Inferior parietal cortex (tissue), 1 donor: ENCODE results near the gene MAN1A1.
"Not testable (repeated sequence)": the region's sequence is repeated elsewhere in the genome, so short reads cannot be mapped to it uniquely, and the experiment has no call there.

Source experiments
- DNase-seq: peaks from one replicate; pipeline ENCODE4 v3.0.0-alpha.2; 2016; ENCODE audit errors: extremely low spot score

Gene MAN1A1

DNA sequence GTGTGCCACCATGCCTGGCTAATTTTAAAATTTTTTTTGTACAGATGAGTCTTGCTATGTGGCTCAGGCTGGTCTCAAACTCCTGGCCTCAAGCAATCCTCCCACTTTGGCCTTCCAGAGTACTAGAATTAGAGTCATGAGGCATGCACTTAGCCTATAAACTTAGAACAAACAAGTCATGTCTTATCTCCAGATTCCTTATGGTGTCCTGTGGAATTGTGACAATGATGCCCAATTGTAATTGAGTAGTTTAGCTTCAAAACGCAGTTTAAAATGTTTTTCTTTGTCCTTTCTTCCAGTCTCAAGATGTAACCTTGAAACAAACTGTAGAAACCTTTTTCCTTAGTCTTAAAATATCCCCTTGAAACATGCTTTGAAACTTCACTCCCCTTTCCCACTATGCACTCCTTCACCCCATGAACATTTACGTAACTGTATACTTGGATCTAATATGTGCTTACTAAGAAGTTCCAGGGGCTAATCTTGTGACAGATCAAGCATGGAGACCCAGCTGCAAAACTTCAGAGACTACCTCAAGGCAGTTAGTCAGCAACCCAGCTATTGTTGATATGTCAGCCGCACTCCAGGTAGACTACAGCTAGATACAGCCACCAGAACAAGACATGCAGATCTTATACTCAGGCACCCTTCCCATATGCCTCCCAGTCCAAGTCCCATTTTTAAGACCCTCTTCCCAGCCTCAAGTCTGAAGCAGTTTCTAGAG, 46.2 kb downstream of the MAN1A1 start:
- no peak for DNase-seq

DNA sequence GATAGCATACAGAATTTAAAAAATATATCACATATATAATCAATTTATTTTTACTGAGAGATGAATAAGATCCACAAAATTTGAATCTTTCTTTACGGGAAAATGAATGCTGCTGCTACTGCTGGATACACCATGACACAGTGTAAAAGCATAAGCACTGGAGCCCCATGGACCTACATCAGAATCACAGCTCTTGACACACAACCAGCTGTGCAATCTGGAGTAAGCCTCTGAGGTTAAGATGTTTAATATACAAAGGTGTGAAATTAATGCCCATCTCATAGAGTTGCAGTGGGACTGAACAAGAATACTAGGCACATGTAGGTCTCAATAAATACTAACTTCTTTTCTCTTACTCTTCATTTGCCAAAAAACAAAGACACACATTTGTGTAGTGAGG, 48.1 kb downstream of the MAN1A1 start:
- no peak for DNase-seq

DNA sequence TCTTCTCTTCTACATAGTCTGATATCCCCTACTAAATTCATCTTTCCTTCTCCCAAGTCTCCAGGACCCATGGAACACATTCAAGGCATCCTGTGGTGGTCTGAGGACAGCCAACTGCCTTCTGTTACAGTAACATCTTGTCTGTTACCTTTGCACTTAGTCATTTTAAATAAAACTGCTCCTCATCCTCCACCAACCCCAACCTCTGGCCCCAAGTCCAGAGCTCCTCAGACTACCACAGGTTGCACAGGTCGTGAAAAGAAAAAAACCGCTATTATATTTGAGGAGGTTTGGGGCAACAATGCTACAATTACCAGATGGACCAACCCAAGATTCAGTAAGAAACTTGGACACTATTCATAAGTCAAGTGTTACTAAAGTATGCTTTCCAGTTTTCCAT, 49.9 kb downstream of the MAN1A1 start:
- DNase-seq = no peak

DNA sequence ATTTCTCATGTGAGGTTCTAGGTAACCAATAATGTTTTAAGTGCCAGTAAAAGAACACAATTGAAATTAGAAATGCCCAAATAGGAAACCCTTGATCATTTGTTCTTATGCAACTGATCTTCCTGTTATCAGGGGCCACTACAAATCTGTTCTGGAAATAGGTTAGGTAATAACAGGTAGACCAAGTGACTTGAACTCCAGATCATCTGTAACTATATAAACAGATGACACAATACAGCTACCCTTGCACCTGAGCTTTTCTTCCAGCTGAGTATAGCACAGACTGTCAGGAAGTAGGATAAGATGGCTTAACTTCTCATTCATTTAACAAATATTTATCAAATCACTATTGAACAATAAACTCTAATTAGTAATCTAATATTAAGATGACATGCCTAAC, 52.5 kb downstream of the MAN1A1 start:
- DNase-seq = no peak

DNA sequence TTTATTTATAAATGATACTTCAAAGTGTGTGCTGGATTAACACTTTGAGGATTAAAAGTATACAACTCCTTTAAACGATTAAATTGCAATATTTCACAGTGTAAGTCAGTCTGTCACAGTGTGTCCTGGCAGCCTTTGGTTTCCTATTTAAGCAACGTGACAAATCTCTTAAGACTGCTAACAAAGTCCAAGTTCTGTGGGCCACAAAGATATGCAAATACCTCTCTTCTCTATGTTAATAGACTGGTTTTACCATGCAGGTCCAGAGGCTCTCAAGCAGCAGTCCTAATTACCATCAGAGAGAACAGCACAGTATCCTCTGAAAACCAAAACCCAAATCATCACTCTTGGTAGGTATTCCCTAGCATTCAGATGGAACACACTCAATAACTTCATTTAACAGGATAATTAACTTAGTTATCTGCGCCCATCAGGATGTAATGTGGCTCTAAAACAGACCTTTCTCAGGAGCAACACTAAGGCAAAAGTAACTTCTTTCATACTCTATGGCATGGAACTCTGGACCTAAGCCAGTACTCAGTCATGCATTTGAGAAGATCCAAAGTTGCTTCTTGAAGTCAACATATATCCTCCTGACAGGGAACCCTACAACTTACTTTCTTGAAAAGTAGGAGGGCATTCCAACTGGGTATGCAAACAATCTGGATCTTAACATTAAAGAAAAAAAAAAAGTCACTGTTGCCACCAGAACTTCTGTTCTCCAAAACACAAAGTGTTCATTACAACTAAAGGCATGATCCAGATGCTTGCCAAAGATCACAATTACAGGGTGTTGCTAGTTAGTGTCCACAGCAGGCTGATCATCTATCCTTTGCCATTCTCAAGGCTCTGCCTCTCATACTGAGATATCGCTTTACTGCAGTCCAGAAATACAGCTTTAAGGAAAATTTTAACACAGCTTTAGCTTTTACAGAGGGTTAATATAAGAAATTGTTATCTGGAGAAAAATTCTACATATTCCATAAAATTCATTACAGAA, 53.2 kb downstream of the MAN1A1 start:
- DNase-seq = no peak

DNA sequence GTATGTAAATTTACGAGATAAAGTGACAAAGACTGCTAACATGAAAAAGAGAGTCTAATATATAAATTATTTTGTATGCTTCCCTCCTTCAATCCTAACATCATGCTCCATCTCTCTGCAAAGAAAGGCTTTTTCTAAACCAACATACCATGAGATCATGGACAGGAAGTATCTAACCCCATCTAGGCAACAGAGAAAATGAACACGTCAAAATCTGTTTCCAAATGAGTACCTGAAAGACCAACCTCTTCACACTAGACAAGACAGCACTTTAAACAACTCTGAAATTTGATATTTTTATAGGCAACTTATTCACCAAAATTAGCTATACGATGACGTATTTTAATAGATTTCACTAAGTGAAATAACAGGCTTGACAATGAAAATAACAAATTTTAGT, 54.6 kb downstream of the MAN1A1 start:
- no peak for DNase-seq

DNA sequence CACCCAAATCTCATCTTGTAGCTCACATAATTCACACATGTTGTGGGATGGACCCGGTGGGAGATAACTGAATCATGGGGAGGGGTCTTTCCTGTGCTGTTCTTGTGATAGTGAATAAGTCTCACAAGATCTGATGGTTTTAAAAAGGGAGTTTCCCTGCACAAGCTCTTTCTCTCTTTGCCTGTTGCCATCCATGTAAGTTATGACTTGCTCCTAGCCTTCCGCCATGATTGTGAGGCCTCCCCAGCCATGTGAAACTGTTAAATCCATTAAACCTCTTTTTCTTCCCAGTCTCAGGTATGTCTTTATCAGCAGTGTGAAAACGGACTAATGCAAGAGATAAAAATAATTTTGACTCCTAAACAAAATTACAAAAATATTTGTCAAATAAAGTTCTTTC, 58.5 kb downstream of the MAN1A1 start:
- DNase-seq = not testable (repeated sequence)

DNA sequence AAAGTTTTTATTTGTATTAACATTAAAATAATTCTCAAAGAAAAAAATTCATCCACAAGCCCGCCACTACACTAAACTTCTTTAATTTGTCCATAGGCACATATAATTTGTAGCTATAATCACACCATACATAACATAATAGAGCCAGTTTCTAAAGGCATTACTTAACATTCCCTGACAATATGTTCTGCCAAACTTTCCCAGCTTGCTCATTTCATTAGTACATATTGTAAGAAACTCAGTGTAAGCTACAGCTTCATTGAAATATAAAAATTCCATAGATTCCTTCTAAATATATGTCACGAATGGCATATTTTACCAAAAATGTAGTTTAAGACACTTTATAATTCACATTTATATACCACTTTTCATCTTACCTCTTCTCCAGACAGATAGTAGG, 59.3 kb downstream of the MAN1A1 start:
- DNase-seq = no peak

DNA sequence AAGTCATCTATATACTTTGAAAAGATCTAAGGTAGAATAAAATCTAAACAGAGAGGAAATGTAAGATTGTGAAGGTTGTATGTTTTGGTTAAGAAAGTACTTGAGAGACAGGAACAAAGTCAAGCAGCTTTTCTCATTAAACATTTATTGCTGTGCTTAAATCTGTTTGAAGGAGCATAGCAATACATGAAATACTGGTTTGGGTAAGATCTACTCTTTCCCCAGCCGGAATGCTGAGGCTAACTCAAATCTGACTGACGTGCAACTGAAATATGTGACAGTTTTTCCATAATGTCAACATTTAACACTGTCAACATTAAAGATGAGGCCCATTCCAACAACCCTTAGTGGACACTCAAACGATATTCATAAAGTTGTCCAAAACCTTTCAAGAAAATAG, 59.9 kb downstream of the MAN1A1 start:
- no peak for DNase-seq

DNA sequence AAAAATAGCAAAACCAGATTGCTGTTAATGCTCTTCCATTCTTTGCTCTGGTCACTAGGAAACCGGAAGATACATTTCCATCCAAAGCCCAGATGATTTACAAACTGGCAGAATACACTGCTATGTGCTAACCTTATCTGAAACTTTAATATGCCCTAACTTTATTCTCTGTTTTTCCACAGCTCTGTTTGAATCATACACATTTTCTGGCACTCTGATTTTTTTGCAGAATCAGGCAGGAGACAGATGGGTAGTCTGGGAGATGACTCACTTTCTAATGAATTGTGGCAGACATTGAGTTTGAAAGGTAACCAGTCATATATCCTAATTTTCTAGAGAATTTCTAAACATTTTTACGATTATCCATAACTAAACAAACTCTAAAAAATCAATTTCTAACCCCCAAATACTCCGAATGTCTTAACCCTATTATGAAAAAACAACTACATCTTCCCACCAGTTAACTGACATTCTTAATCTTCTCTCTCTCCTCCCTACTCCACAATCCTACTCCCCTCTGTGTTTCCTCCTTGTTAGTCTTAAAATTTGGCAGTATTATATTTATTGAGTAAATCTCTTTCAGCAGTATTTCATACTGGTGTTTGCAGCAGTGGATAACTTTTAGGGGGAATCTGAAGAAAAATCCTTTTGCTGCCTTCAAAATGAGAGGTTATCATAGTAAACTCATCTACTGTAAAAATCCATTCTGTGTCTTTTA, 63.5 kb downstream of the MAN1A1 start:
- DNase-seq = peak; percentile 32

DNA sequence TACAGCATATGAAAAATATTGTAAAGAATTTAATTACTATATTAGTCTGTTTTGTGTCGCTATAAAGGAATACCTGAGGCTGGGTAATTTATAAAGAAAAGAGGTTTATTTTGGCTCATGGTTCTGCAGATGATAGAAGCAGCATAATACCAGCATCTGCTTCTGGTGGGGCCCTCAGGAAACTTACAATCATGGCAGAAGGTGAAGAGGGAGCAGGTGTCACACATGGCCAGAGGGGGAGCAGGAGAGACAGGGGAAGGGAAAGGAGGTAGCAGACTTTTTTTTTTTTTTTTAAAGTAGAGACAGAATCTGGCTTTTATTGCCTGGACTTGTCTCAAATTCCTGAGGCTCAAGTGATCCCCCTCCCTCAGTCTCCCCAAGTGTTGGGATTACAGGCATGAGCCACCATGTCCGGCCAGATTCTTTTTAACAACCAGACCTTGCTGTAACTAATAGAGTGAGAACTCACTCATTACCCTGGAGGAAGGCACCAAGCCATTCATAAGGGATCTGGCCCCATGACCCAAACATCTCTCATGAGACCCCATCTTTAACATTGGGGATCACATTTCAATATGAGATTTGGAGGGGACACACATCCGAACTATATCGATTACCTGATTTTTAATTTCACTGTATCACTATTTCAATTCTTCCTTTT, 64.6 kb downstream of the MAN1A1 start:
- no peak for DNase-seq

DNA sequence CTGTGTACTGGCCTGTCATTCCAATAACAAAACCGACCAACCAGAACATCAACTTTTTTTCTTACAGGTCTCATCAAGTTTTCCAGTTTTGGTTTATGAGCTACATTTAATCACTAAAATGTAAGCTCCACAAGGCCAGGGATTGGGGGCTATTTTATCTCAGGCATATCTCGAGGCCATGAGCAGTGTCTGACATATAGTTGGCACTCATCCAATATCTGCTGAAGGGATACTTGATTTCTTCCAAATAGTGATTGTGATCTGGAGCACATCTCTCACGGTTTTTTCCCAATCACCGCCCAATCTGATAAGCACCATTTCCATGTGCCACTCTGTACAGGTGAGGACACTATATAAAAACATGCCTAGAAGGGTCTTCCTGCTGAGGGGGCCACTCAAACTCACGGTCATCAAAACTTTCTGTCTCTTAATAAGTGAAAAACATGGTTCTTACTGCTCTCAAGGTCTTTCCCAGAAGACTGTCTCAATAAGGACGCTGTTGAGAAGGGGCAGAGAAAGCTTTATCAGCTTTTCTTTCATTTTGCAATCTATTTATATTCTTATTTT, 65.5 kb downstream of the MAN1A1 start:
- DNase-seq = no peak

DNA sequence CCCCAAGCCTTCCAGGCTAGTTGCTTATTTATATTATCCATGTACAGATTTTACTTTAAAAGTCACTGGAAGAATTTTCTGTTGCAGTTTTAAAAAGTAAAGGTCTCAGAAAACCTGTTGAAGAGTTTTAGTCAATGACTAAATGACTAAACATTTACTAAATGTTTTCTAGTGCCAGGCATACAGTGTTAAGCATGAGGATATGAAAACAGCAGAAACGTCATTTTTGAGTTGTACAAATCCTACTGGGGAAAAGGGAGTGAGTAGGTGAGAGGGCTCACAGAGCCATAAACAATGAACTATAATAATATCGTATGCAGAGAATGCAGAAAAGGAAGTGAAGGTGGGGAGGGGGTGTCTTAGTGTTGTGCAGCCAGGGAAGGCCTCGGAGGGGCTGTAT, 66.3 kb downstream of the MAN1A1 start:
- DNase-seq = no peak

DNA sequence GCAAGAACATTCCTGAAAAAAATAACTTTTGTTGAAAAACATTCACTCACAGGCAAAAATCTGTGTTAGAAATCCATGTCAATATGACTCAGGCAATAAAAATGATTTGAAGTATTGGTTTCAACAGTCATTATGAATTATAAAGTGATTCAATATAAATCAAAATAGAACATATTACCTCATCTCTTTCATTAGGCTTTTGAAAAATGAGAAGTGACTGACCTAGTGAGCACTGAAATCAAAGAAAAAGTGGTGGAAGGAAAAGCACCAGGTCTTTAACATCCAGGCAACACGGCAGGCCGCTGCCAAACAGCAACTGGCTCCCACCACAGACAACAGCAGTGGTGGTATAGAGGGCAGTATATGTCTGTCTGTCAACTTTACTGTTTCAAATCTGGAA, 68.9 kb downstream of the MAN1A1 start:
- no peak for DNase-seq

DNA sequence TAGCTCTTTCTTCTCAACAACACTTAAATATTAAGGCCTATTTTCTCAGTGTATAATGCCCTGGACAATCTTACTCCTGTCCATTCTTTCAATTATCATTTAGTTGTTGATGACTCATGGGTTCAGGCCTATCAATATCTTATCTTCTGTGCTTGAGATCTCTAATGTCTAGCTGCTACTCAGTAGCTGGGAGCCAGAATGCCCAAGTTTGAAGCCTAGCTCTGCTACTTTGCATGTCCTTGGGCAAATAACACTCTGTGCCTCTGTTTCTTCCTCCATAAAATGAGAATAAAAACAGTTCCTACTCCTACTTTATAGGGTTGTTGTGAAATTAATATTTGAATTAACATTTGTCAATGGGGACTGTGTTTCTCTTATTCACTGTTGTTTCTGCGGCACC, 69.5 kb downstream of the MAN1A1 start:
- no peak for DNase-seq

DNA sequence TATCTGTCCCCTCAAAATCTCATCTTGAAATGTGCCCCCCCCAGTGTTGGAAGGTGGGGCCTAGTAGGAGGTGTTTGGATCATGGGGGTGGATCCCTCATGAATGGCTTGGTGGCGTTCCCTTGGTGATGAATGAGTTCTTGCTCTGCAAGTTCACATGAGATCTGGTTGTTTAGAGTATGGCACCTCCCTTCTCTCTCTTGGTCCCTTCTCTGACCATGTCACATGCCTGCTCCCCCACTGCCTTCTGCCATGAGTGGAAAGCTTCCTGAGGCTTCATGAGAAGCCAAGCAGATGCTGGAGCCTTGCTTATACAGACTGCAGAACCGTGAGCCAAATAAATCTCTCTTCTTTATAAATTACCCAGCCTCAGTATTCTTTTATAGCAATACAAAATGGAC, 70.9 kb downstream of the MAN1A1 start:
- no peak for DNase-seq

DNA sequence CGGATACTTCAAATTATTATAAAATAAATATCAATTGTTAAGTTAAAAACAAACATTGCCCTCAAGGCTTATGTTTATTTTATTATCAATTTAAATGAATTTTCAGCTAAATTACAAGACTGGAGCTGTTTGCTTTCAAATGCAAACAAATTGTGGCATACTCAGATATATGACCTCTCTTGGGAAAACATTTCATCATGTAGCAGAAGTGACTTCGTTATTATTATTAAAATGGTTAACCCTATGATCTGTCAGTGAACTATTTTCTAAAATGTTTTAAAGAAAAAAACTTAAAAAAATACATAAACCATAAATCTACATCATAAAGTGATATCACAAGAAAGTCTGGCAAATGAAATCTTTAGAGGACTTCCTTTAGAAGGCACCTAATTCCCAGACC, 72.5 kb downstream of the MAN1A1 start:
- no peak for DNase-seq

DNA sequence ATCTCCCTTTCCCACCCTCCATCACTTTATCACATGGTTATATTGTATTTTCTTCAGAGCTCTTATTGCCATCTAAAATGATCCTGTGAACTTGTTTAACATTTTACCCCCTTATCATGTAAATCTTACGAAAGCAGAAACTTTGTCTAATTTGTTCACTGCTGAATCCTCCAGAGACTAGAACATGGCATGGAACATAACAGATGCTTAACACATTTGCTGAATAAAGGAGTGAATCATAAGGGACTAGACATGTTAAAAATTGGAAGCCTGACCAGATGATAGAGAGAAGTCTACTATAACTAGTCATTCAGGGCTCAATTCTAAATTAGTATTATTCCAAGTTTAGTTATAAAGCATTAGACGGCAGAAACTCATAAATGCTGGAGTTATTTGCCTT, 73.3 kb downstream of the MAN1A1 start:
- no peak for DNase-seq

DNA sequence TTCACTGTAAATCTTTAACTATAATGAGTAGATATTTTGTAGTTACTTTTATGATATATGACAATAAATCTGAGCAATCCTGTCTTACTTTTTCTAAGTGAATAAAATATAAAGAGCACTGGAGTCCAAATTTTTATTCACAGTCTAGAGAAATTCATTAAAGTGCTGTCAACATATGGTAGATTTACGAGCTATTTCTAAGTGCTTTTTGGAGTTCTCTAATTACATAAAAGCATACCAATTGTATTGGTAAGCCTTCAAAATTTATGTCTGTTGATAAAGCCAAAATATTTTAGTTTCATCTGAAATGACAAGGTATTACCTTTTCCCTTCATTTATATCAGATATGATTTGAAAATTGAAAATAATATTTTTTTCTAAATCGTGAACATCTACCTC, 75.4 kb downstream of the MAN1A1 start:
- DNase-seq = no peak

DNA sequence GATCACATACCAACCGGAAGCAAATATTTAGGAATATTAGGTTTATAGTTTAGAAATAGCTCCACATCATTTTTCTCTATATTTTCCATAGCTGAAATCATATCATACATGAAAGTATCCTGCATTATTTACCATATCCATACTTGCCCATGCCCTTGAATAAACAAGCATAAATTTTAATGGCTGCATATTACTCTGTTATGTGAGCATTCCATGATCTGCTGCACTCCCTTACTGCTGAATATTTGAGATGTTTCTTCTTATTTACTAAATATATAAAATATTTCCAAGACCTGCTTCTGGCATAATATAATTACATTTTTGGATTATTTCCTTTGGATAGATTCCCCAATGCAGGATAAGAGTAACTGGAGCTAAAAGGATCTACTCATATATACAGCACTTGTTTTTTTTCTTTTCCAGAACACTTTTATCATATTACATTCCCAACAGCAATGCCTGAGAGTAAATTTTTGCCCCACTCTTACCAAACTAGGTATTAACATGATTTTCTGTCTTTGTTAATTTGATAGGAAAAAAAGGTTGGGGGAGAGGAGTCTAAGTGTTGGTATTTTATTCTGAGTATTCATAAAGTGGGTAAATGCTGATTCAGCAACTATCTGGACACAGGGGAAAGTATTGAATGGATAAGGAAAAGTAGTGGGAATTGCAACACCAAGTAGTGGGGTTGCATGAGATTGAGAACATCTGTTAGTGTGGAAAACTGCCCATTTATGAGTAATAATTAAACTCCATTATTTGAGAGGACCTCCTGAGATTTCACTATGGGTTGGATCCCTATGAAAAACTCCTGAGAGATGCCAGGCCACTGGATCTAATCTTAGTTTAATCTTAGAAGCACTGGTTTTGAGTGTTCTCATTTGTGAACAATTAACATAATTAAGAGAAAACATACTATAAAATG, 76.0 kb downstream of the MAN1A1 start:
- DNase-seq = no peak
